Stimulated activated CD4-positive, alpha-beta T cell treated with anti-CD3 and anti-CD28 coated beads, Interleukin-1b, Interleukin-23, amount 100 ng/mL, for 24 hours (primary cell): ENCODE data around the gene RABEPK.
"Not testable (repeated sequence)": the region's sequence is repeated elsewhere in the genome, so short reads cannot be mapped to it uniquely, and the experiment has no call there.

Experiments used
- DNase-seq, 4 experiments: peaks; one replicate each; pipeline ENCODE4 v3.0.0-alpha.2; 2020; ENCODE audit warnings: low read depth in 4 of 4, low spot score in 1 of 4

The RABEPK gene

GRCh38 chr9:125200216-125201047 lies at the start of gene RABEPK:
TSS of gene RABEPK (plus strand) at chr9:125200542. CDS start at chr9:125203014, 2,472 bp downstream.
- DNase-seq, result peak; percentile 83 to 91 (median 88)

GRCh38 chr9:125151730-125152129 lies 48.6 kb upstream of the RABEPK start:
- DNase-seq, result no peak

GRCh38 chr9:125153712-125154367 lies 46.5 kb upstream of the RABEPK start:
- DNase-seq, result no peak

GRCh38 chr9:125156551-125156950 lies 43.8 kb upstream of the RABEPK start:
- DNase-seq, result no peak

- DNase-seq, result no peak
Observed at GRCh38 chr9:125160750-125161149, 39.6 kb upstream of the RABEPK start.

- DNase-seq, result no peak
Observed at GRCh38 chr9:125161284-125161918, 38.9 kb upstream of the RABEPK start.

GRCh38 chr9:125162891-125163290 lies 37.5 kb upstream of the RABEPK start:
- not testable (repeated sequence) for DNase-seq

GRCh38 chr9:125166762-125167161 lies 33.6 kb upstream of the RABEPK start:
- DNase-seq, result no peak

GRCh38 chr9:125169895-125170294 lies 30.4 kb upstream of the RABEPK start:
- no peak for DNase-seq

- no peak for DNase-seq
Observed at GRCh38 chr9:125172031-125172755, 28.1 kb upstream of the RABEPK start.

- no peak for DNase-seq
Observed at GRCh38 chr9:125176636-125177035, 23.7 kb upstream of the RABEPK start.

GRCh38 chr9:125177888-125178287 lies 22.5 kb upstream of the RABEPK start:
- DNase-seq, result no peak

- not testable (repeated sequence) for DNase-seq
Observed at GRCh38 chr9:125179776-125180175, 20.6 kb upstream of the RABEPK start.

- DNase-seq, result no peak
Observed at GRCh38 chr9:125180876-125181275, 19.5 kb upstream of the RABEPK start.

- not testable (repeated sequence) for DNase-seq
Observed at GRCh38 chr9:125181756-125182155, 18.6 kb upstream of the RABEPK start.

- no peak for DNase-seq
Observed at GRCh38 chr9:125183054-125183453, 17.3 kb upstream of the RABEPK start.

- DNase-seq, result no peak
Observed at GRCh38 chr9:125183561-125183960, 16.8 kb upstream of the RABEPK start.

- peak in 1 of 4 experiments; percentile 18 for DNase-seq
Observed at GRCh38 chr9:125189011-125189360, 11.4 kb upstream of the RABEPK start.

GRCh38 chr9:125189361-125190289 lies 10.7 kb upstream of the RABEPK start, which contains the start of gene PPP6C:
TSS of gene PPP6C (minus strand) at chr9:125189803. CDS start at chr9:125189718, 85 bp downstream.
- peak; percentile 95 to 98 (median 96) for DNase-seq

- peak in 2 of 4 experiments; percentile 7 to 19 for DNase-seq
Observed at GRCh38 chr9:125190361-125190801, 10.0 kb upstream of the RABEPK start.
